GM18508 (cell line): Measurements from ENCODE around the gene TUBG1.

Experiments
- ATAC-seq: cut with Tn5 transposase; IDR thresholded peaks from one replicate; pipeline ENCODE4 v1.9.1; 2021; ENCODE audit warnings: moderate number of reproducible peaks; ENCODE audit not compliant: insufficient read depth, unreplicated experiment

Gene TUBG1

GRCh38 chr17:42609182-42609813 is at the start of gene TUBG1, which contains the start of gene RETREG3:
Gene TUBG1 (plus strand): TSS chr17:42609683. CDS start chr17:42609738, 55 bp downstream.
Gene RETREG3 (minus strand): TSS chr17:42609374. CDS start chr17:42609324, 50 bp downstream.
- ATAC-seq: peak; percentile 59

GRCh38 chr17:42560246-42560645 is 49.2 kb upstream of the TUBG1 start:
- ATAC-seq: no peak

- no peak for ATAC-seq
Measured at GRCh38 chr17:42561897-42562387, 47.5 kb upstream of the TUBG1 start, which contains the start of gene COASY. Gene COASY (plus strand): TSS chr17:42562148. CDS start chr17:42562623, 475 bp downstream.

- no peak for ATAC-seq
Measured at GRCh38 chr17:42562388-42563142, 46.9 kb upstream of the TUBG1 start.

GRCh38 chr17:42563143-42563509 is 46.4 kb upstream of the TUBG1 start:
- no peak for ATAC-seq

GRCh38 chr17:42563543-42563942 is 45.9 kb upstream of the TUBG1 start:
- no peak for ATAC-seq

- ATAC-seq: no peak
Measured at GRCh38 chr17:42563950-42564349, 45.5 kb upstream of the TUBG1 start.

- no peak for ATAC-seq
Measured at GRCh38 chr17:42564815-42565522, 44.5 kb upstream of the TUBG1 start.

- no peak for ATAC-seq
Measured at GRCh38 chr17:42565523-42566214, 43.8 kb upstream of the TUBG1 start.

GRCh38 chr17:42566215-42566882 is 43.1 kb upstream of the TUBG1 start:
- no peak for ATAC-seq

GRCh38 chr17:42566883-42567573 is 42.5 kb upstream of the TUBG1 start, which contains the start of gene MLX:
Gene MLX (plus strand): TSS chr17:42567100. CDS start chr17:42567125, 25 bp downstream.
- ATAC-seq: peak; percentile 37

GRCh38 chr17:42568341-42569111 is 41.0 kb upstream of the TUBG1 start:
- no peak for ATAC-seq

GRCh38 chr17:42571435-42572225 is 37.9 kb upstream of the TUBG1 start:
- ATAC-seq: no peak

- no peak for ATAC-seq
Measured at GRCh38 chr17:42573095-42573494, 36.4 kb upstream of the TUBG1 start.

- no peak for ATAC-seq
Measured at GRCh38 chr17:42574463-42574862, 35.0 kb upstream of the TUBG1 start.

- no peak for ATAC-seq
Measured at GRCh38 chr17:42577140-42577531, 32.3 kb upstream of the TUBG1 start.

GRCh38 chr17:42577532-42578281 is 31.8 kb upstream of the TUBG1 start, which contains the start of gene PSMC3IP:
Gene PSMC3IP (minus strand): TSS chr17:42577729. CDS start chr17:42577686, 43 bp downstream.
- peak; percentile 39 for ATAC-seq
